HG02840 (cell line): Measurements from ENCODE around the gene DST.

Source experiments
- ATAC-seq: cut with Tn5 transposase; IDR thresholded peaks from one replicate; pipeline ENCODE4 v1.9.1; 2021; ENCODE audit warnings: mild to moderate bottlenecking, moderate library complexity, moderate number of reproducible peaks; ENCODE audit not compliant: unreplicated experiment, low FRiP score

Gene DST

DNA sequence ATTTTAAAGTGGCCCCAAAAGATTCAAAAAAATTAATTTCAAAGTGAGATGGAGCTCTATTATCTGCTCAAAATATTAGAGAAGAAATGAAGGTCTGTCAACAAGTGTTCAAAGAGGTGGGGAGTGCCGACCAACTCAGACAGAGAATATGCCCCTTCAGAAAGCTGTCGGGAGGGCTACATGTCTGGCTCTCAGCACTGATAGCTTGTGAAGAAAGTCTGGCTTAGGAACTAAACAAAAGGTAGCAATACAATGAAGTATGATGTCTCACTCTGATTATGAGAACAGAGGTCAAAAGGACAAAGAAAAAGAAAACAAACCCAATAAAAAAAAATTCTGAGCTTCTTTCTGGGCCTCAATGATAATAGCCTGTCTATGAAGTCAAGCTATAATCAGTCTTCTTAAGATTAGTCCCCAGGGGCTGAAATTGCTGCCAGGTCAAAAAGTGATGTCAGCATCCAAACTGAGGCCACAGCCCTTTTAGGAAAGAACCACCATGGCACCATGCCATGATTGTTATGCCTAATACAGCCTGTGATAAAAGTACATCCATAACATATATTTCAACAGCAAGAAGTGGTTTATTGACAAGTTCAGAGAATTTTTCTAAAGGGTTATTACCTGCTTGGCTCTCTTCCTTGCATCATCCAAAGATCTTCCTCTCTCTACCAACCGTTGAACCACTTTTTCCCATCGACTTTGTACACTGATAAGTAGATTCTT is 150.9 kb downstream of the DST start:
- ATAC-seq = no peak

GRCh38 chr6:56490993-56491392 is 151.7 kb downstream of the DST start:
- no peak for ATAC-seq

DNA sequence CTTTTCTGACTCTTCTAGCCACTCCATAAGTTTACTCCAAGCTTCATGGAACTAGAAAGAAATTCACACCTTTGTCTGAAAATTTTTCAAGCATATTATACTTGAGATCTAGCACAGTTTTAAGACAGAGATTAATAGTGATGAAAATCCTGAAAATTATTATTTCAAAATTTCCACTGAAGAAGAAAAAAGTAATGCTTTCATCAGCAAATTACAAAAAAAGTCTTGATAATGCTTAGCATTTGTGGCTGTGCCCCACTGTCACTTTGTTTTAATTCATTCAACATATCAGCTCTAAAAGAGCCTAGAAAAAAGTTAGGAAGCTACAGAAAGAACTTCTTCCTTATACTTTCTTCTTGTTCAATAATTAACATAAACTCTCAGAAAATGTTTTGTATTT is 153.1 kb downstream of the DST start:
- ATAC-seq = no peak

DNA sequence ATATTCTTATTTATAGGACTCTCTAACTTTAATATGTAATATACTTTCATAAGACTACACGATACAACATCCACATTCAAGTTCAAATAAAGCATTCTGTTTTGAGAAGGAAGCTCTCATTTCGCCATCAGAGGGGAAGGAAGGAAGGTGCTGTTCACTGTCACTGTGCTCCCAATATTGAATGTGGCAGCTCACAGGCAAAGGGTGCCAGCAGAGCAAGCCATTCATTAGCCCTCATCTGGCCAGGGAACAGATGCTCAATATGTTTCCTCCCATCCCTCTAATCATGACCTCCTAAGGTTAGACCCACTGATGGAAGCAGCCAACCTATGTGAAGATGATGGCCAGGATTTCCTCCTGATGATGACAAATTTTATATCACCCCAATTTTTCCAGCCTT is 154.4 kb downstream of the DST start:
- no peak for ATAC-seq

- ATAC-seq = no peak
Measured at GRCh38 chr6:56486681-56487080, 156.0 kb downstream of the DST start.

GRCh38 chr6:56484669-56485068 is 158.0 kb downstream of the DST start:
- ATAC-seq = no peak

GRCh38 chr6:56483929-56484328 is 158.8 kb downstream of the DST start:
- ATAC-seq = no peak

DNA sequence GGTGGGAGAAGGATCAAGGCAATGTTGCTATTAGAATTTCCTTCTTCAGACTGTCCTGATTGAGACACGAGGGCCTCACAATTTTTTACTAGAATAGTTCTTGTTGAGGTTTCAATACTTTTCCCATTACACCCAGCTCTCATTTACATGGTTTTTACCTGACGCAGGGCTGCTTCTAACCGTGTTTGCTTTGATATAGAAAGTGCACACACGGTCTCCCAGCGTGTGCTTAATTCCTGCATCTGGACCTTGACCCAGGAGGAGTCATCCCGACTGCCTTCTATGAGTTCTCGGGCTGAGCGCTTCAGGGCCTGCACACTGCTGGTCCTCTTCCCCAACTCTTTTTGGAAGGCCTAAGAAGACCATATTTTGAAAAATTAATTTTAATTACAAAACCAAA is 160.2 kb downstream of the DST start:
- ATAC-seq = no peak

- ATAC-seq = no peak
Measured at GRCh38 chr6:56481957-56482356, 160.7 kb downstream of the DST start.

GRCh38 chr6:56480654-56481337 is 161.9 kb downstream of the DST start:
- ATAC-seq = no peak

- no peak for ATAC-seq
Measured at GRCh38 chr6:56480246-56480645, 162.4 kb downstream of the DST start.

DNA sequence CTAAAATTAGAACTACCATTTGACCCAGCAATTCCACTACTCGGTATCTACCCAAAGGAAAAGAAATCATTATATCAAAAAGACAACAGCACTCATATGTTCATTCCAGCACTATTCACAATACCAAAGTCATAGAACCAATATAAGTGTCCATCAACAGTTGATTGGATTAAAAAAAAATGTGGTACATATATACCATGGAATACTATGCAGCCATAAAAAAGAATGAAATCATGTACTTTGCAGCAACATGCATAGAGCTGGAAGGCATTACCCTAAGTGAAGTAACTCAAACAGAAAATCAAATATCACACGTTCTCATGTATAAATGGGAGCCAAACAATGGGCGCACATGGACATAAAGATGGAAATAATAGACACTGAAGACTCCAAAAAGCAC is 163.3 kb downstream of the DST start:
- no peak for ATAC-seq

DNA sequence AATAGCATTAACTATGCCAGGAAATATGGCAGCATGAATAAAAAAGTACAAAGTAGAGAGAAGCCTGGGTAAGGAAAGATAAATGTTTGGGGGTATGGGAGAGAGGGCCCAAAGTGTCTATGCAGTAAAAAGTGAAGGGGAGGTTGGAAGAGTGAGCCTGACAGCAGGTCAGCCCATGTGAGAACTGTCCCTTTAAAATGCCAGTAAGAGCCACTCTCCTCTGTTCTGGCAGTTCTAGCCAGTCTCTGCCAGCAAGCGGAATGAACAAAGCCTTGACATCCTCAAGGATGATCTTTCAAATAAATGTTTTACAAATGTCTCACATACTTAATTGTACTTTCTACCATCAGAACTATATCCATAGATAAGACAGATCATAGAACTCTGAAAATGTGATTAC is 164.5 kb downstream of the DST start:
- ATAC-seq = no peak

DNA sequence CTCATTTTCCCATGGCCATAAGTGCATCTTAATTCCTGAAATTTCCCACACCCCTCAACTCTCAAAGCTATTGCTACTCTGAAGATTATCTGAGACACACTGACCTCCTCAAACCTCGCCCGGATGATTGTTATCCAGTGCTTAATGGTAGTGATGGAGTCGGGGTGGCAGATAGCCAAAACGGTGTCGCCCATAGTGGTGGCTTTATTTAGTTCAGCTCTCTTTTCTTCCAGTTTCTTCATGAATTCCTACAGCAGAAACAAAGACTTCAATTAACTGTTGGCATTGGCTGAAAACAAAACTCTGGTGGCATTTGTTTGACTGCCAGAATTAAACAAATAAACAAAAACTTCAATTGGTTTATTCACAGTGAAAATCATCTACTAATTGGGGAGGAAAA is 165.4 kb downstream of the DST start:
- no peak for ATAC-seq

- no peak for ATAC-seq
Measured at GRCh38 chr6:56475736-56476457, 166.8 kb downstream of the DST start.

- ATAC-seq = no peak
Measured at GRCh38 chr6:56474532-56474931, 168.2 kb downstream of the DST start.

- no peak for ATAC-seq
Measured at GRCh38 chr6:56463443-56463842, 179.2 kb downstream of the DST start.

DNA sequence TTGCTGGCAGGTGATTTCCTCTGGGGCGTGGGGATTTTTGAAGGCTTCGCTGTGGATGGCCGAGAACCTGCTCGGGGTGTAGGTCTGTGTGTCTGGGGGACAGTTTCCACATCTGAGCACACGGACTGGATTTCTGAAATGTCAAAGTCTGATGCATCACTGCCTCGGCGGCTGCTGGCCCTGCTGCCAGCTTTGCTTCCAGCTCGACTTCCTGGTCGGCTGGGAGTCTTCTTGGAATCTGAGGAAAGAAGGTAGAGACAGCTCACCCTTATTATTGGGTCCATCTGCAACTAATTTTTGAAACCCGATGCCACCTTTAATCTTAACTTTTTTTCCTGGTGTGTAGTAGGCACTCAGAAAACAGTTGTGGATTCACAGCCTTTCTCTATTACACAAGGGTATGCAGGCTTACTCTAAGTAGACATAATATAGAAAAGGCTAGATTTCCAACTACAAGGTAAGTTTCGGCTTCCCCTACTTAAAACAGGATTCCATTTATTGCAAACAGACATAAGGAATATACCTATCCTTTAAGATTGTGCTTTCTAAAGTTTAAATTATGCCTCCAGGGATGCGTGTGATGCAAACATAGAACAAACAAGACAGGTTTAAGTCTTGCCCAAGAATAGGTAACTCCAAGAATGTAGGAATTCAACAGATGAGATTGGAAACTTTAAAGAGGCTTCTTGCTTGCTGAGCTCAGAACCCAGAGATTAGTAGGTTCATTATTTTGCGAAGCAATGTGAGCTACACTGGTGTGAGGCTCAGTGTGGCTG is 183.5 kb downstream of the DST start:
- no peak for ATAC-seq

GRCh38 chr6:56458324-56458884 is 184.3 kb downstream of the DST start:
- ATAC-seq = no peak

- ATAC-seq = no peak
Measured at GRCh38 chr6:56456785-56457184, 185.9 kb downstream of the DST start.
